ENCODE results near the gene VAV1. TPM values are rescaled to one million over a fixed set of nuclear protein-coding genes. Genes with fewer than 3 reads are reported as not detected.
"Not testable (repeated sequence)": the region's sequence is repeated elsewhere in the genome, so short reads cannot be mapped to it uniquely, and the experiment has no call there.

Gene VAV1
- total and polyA plus RNA-seq, 4 donors: 1.9 to 20.1 (median 9.1) TPM

DNA sequence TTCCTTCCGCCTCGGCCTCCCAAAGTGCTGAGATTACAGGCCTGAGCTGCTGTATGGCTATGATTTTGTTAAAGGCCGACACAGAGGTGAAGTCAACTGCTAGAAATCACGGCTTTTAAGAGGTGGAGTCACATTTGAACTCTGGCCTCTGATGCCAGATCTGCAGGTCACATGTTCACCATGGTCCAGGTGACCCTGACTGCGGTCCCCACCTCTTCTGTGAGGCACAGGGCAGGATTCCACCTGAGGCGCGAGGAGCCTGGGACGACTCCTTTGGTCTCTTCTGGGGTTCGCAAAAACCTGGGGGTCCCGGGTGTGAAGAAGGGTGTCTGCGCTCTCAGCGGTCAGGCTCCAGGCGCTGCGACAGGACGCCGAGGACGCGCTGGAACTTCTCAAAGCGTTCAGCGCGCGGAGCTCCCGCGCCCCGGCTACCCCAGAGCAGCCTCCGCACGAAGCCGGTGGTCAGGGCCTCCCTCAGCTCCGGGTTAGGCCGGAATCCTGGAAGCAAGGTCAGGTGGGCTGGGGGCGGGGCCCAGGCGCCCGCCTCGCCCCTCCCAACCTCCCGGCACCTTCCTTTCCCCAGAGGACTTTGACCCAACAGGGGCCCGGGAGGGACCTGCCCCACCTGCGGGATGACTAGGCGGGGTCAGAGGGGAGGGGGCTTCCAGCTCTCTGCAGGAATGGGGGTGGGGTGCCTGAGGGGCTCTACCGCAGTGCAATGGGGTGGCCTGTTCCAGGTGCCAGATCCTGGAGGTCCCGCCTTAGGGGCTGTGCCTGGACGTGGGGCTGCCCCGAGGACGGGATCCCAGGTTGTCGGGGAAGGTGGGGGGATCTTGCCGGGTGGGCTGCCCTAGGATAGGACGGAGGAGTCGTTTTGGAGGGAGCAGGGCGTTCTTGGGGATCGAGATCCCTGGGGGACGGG, 20.0 kb upstream of the VAV1 start:
- peaks cover 2 to 4% of the 10 kb centered on the region in 2 donors for H3K36me3 ChIP-seq (ENCODE audit: control insufficient read depth in 1 of 2, insufficient read depth in 2 of 2, low read length in 1 of 2)
- WGBS, 2 donors: 62 to 66% methylated on average over 47 to 50 of the region's 50 CpGs

DNA sequence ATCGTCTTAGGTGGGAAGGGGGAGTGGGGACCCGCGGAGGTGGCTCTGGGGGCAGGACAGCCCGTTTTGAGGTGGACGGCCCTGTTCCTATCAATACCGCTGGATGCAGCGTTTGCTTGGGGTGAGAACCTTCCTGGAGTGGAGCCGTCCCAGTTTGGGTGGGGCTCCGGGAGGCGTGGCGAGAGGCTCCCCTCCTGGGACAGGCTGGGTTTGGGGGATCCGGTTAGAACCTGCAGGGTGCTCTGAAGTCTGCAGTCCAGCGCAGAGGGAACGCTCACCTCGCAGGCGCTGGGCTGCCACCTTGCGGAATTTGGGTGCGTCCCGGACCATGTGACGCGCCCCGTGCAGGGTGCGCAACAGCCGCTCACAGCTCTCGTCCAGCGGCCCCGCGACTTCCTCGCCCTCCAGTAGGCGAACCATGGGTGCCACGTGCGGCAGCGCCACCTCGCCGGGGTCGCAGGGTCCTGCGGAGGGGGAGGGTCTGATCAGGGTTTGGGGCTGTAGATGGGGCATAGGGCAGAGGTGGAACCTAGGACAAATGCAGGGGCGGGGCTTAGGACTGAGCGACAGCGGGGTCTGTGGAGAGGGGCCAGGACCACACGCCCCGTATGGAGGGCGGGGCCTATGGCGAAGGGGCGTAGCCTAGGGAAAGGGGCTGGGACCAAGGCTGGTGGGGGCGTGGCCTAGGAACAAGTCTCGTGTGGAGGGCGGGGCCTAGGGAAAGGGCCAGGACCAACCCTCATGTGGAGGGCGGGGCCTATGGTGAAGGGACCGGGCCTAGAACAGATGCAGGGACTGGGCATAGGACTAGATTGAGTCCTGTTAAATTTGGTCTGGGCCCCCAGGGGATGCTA, 19.1 kb upstream of the VAV1 start:
- Histone ChIP-seq H3K27me3 (ENCODE audit: control insufficient read depth in 1 of 2, insufficient read depth in 2 of 2, low read length in 1 of 2) (no peaks in the 10 kb centered on the region), H3K9me3 (ENCODE audit: control insufficient read depth, low read length) (no peaks in the 10 kb centered on the region), H3K4me3 (ENCODE audit: low read length in 2 of 2) (no peak overlapping the region), H3K27ac (ENCODE audit: low read depth in 1 of 2, low read length in 2 of 2) (peak overlapping the region in 1 of 2 donors; percentile 4), H3K36me3 (ENCODE audit: control insufficient read depth in 1 of 2, insufficient read depth in 2 of 2, low read length in 1 of 2) (peaks cover 2 to 4% of the 10 kb centered on the region in 2 donors), H3K4me1 (ENCODE audit: control insufficient read depth in 1 of 2, insufficient read depth in 2 of 2, low read length in 2 of 2) (no peaks in the 10 kb centered on the region)
- intact Hi-C loops (cut with DNase I): no loop called here
- DNase-seq: peak; percentile 83 to 93
- peak; percentile 87 for ATAC-seq (ENCODE audit: low FRiP score)
- 3 to 4% methylated on average over 50 of the region's 50 CpGs for WGBS, 2 donors

More for the DNA sequence above, 20.0 kb upstream of the VAV1 start:
- no peaks in the 10 kb centered on the region for H3K4me1 ChIP-seq (ENCODE audit: control insufficient read depth in 1 of 2, insufficient read depth in 2 of 2, low read length in 2 of 2)
- no peaks in the 10 kb centered on the region for H3K9me3 ChIP-seq (ENCODE audit: control insufficient read depth, low read length)
- H3K27me3 ChIP-seq (ENCODE audit: control insufficient read depth in 1 of 2, insufficient read depth in 2 of 2, low read length in 1 of 2): no peaks in the 10 kb centered on the region
- H3K27ac ChIP-seq (ENCODE audit: low read depth in 1 of 2, low read length in 2 of 2): no peak overlapping the region
- ATAC-seq (ENCODE audit: low FRiP score) (no peak), DNase-seq (no peak)
- H3K4me3 ChIP-seq (ENCODE audit: low read length in 2 of 2): no peak overlapping the region
- intact Hi-C loops (cut with DNase I): no loop called here

DNA sequence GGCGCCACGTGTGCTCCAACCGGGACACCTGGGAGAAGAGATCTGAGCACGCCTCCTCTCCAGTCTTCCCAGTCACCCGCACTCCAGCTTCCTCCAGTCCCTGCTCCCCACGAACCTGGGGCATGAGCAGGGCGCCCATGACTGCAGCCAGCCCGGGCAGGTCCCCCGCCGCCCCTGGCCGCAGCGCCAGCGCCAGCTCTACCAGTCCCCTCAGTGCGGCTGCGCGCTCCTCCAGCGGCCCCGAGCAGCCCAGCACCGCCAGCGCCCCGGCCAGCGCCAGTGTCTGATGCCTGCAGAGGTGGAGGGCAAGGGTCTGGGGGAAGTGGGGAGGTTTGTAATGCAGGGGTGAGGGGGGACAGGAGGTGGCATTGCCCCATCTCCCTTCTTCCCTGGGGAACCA, 18.4 kb upstream of the VAV1 start:
- DNase-seq (no peak), ATAC-seq (ENCODE audit: low FRiP score) (no peak)
- Histone ChIP-seq H3K27me3 (ENCODE audit: control insufficient read depth in 1 of 2, insufficient read depth in 2 of 2, low read length in 1 of 2) (no peaks in the 10 kb centered on the region), H3K27ac (ENCODE audit: low read depth in 1 of 2, low read length in 2 of 2) (no peak overlapping the region), H3K4me1 (ENCODE audit: control insufficient read depth in 1 of 2, insufficient read depth in 2 of 2, low read length in 2 of 2) (no peaks in the 10 kb centered on the region), H3K36me3 (ENCODE audit: control insufficient read depth in 1 of 2, insufficient read depth in 2 of 2, low read length in 1 of 2) (peaks cover 2 to 4% of the 10 kb centered on the region in 2 donors), H3K9me3 (ENCODE audit: control insufficient read depth, low read length) (no peaks in the 10 kb centered on the region), H3K4me3 (ENCODE audit: low read length in 2 of 2) (no peak overlapping the region)
- WGBS, 2 donors: 94 to 95% methylated on average over 22 of the region's 22 CpGs
- intact Hi-C loops (cut with DNase I): no loop called here

DNA sequence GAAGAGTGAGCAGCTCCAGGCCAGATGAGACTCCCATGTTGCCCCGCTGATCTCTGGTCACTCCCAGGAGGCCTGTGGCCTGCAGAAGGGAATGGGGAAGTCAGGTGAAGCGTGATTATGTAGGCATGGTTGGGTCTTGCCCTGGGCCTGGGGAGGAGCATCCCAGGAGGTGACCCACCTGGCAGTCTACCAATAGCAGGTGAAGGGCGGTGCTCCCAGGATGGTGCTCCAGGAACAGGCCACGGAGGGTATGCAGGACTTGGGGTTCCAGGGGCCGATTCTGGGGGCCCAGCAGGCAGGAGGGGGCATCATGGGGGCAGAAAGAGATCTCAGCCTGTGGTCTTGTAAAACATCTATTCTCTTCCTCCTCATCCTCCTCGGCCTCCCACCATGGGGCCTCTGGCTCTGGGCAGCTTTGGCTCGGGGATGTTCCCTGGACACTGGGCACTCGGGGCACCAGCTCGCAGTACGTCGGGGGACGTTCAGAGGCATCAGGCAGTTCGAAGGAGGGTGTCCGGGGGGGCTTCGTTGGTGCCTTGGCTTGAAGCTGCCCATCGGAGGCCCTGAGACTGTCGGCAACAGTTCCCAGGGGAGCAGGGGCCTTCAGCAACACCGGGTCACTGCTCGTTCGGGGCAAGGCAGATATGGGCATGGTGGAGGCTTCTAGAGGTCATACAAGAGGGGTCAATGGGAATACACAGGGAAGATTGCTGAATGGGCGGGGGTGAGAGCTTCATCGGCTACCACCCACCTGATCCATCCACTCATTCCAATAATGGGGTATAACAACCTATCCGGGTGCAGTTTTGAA, 17.6 kb upstream of the VAV1 start:
- intact Hi-C loops (cut with DNase I): no loop called here
- H3K9me3 ChIP-seq (ENCODE audit: control insufficient read depth, low read length): no peaks in the 10 kb centered on the region
- H3K4me1 ChIP-seq (ENCODE audit: control insufficient read depth in 1 of 2, insufficient read depth in 2 of 2, low read length in 2 of 2): no peaks in the 10 kb centered on the region
- H3K27ac ChIP-seq (ENCODE audit: low read depth in 1 of 2, low read length in 2 of 2): no peak overlapping the region
- no peak for ATAC-seq (ENCODE audit: low FRiP score)
- 89 to 94% methylated on average over 22 to 23 of the region's 23 CpGs for WGBS, 2 donors
- no peak for DNase-seq
- H3K27me3 ChIP-seq (ENCODE audit: control insufficient read depth in 1 of 2, insufficient read depth in 2 of 2, low read length in 1 of 2): no peaks in the 10 kb centered on the region
- peaks cover 2 to 4% of the 10 kb centered on the region in 2 donors for H3K36me3 ChIP-seq (ENCODE audit: control insufficient read depth in 1 of 2, insufficient read depth in 2 of 2, low read length in 1 of 2)
- H3K4me3 ChIP-seq (ENCODE audit: low read length in 2 of 2): no peak overlapping the region

DNA sequence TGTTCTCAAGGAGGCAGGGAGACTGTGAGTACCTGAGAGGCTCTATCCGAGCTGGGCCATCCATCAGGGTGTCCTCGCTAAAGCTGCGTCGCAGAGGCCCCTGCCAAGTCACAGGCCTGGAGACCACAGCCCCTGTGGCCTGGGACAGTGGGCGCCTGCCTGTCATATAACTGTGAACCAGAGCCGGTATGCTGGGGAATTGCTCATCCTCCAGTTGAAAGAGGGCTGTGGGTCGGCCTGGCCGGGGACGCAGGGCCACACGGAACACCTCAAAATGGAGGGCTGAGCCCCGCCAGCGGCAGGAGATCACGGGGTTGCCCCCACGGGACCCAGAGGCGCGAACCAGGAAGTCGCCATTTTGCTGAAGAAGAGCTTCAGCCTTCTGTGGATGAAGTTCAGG, 11.9 kb upstream of the VAV1 start:
- no peaks in the 10 kb centered on the region for H3K36me3 ChIP-seq (ENCODE audit: control insufficient read depth in 1 of 2, insufficient read depth in 2 of 2, low read length in 1 of 2)
- intact Hi-C loops (cut with DNase I): no loop called here
- H3K4me3 ChIP-seq (ENCODE audit: low read length in 2 of 2): no peak overlapping the region
- DNase-seq (no peak), ATAC-seq (ENCODE audit: low FRiP score) (no peak)
- no peaks in the 10 kb centered on the region for H3K4me1 ChIP-seq (ENCODE audit: control insufficient read depth in 1 of 2, insufficient read depth in 2 of 2, low read length in 2 of 2)
- H3K27me3 ChIP-seq (ENCODE audit: control insufficient read depth in 1 of 2, insufficient read depth in 2 of 2, low read length in 1 of 2): no peaks in the 10 kb centered on the region
- H3K27ac ChIP-seq (ENCODE audit: low read depth in 1 of 2, low read length in 2 of 2): no peak overlapping the region
- 92 to 94% methylated on average over 17 of the region's 17 CpGs for WGBS, 2 donors
- H3K9me3 ChIP-seq (ENCODE audit: control insufficient read depth, low read length): peaks cover 1% of the 10 kb centered on the region

DNA sequence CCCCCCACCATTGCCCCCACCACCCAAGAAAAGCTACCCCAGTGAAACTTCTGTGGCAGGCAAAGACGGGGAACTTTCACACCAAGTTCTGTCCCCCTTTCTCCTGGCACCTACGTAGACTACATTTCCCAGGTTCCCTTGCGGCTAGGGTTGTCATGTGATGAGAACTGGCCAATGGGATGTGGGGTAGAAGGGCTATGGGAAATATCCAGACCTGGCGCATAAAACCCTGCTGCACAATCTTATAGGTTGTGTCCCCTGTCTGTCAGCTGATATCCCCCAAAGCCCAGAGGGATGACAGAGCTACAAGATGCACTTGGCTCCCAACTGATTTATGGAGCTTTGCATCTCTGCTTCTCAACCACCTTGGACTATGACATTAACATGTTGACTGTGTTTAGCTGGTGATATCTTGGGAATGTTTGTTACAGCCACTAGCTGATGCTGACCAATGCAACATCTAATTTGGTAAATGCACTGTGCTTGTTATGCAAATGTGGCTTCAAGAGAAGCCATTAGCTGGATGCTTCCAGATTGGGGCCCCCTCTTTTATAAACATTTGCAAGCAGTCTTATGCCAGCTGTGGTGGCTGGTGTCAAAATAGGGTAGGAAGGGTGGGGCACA, 11.3 kb upstream of the VAV1 start:
- DNase-seq (no peak), ATAC-seq (ENCODE audit: low FRiP score) (no peak)
- intact Hi-C loops (cut with DNase I): no loop called here
- Histone ChIP-seq H3K4me1 (ENCODE audit: control insufficient read depth in 1 of 2, insufficient read depth in 2 of 2, low read length in 2 of 2) (no peaks in the 10 kb centered on the region), H3K27me3 (ENCODE audit: control insufficient read depth in 1 of 2, insufficient read depth in 2 of 2, low read length in 1 of 2) (no peaks in the 10 kb centered on the region), H3K27ac (ENCODE audit: low read depth in 1 of 2, low read length in 2 of 2) (no peak overlapping the region), H3K4me3 (ENCODE audit: low read length in 2 of 2) (no peak overlapping the region), H3K9me3 (ENCODE audit: control insufficient read depth, low read length) (peaks cover 1% of the 10 kb centered on the region), H3K36me3 (ENCODE audit: control insufficient read depth in 1 of 2, insufficient read depth in 2 of 2, low read length in 1 of 2) (no peaks in the 10 kb centered on the region)
- 70 to 93% methylated on average over 4 of the region's 4 CpGs for WGBS, 2 donors

DNA sequence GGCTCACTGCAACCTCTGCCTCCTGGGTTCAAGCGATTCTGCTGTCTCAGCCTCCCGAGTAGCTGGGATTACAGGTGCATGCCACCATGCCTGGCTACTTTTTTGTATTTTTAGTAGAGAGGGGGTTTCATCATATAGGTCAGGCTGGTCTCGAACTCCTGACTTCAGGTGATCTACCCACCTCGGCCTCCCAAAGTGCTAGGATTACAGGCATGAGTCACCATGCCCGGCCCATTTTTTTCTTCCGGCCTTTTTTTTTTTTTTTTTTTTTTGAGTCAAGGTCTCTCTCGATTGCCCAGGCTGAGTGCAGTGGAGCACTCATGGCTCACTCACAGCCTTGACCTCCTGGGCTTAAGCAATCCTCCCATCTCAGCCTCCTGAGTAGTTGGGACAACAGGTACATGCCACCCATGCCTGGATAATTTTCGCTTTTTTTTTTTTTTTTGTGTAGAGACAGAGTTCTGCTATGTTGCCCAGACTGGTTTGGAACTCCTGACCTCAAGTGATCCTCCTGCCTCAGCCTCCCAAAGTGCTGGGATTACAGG, 10.2 kb upstream of the VAV1 start:
- H3K9me3 ChIP-seq (ENCODE audit: control insufficient read depth, low read length); ATAC-seq (ENCODE audit: low FRiP score); H3K36me3 ChIP-seq (ENCODE audit: control insufficient read depth in 1 of 2, insufficient read depth in 2 of 2, low read length in 1 of 2); H3K4me1 ChIP-seq (ENCODE audit: control insufficient read depth in 1 of 2, insufficient read depth in 2 of 2, low read length in 2 of 2); H3K4me3 ChIP-seq (ENCODE audit: low read length in 2 of 2); H3K27me3 ChIP-seq (ENCODE audit: control insufficient read depth in 1 of 2, insufficient read depth in 2 of 2, low read length in 1 of 2); DNase-seq; intact Hi-C loops (cut with DNase I); H3K27ac ChIP-seq (ENCODE audit: low read depth in 1 of 2, low read length in 2 of 2): not testable (repeated sequence)
- WGBS, 2 donors: 82 to 90% methylated on average over 8 of the region's 8 CpGs
